GM19324 (cell line): ENCODE results near the gene SARNP.

ENCODE experiments used
- ATAC-seq: cut with Tn5 transposase; IDR thresholded peaks from one replicate; pipeline ENCODE4 v1.9.1; 2021; ENCODE audit warnings: mild to moderate bottlenecking, moderate library complexity; ENCODE audit not compliant: unreplicated experiment, low FRiP score

Gene SARNP

DNA sequence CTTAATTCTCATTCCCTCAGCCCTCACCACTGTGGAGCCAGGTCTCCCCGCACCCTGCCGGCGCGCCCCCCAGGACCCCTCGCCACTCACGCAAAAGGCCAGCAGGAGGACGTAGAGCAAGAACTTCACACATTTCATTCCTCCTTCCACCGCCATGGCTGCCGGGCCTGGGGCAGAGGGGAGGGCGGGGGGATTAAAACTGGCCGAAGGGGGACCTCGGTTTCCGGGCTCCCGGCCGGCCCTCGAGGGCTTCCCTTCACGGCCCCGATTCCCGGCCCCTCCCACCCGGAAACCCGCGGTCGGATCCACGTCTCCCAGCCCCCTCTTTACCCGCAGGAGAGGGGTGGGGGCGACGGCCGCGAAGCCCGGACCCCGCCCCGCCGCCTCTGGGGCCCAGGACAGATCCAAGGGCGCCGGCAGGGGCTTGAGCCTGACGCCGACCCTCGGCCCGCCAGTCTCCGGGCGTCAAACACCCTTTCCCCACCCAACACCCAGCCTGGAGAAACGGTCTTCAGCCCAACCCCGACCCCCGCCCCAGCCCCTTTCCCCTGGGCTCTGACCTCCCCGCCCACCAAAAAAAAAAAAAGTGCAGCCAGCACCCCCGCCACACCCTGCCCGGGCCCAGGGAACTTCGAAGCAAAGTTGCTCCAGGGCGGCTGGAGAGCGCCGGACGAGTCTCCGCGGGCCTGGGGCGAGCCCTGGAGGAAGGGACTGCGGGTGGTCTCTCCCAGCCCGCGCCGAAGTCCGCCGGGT lies 89.2 kb downstream of the SARNP start:
- no peak for ATAC-seq

DNA sequence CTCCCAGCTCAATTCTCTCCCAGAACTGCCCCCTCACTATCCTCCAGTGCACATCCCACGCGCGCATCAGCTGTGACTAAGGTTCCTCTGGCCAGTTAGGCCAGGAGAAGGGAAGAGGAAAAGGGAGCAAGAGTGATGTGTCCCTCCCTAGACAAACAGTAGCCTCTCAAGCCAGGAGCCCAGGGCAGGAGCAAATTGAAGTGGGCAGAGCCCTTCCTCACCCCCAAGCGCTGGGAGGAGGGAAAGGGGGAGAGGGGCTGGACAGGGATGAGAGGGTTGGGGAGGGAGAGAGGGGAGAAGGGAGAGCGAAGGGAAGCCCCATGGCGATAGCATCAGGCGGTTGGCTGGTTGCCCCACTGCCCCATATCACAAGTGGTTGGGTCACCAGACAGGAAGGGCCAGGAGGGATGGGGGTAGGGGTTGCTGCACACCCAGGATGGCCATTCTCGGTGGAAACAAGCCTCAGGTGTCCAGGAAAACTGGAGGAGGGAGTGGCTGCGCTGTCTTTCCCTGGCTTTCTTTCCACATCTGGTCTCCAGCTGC lies 89.8 kb downstream of the SARNP start:
- ATAC-seq, result no peak

DNA sequence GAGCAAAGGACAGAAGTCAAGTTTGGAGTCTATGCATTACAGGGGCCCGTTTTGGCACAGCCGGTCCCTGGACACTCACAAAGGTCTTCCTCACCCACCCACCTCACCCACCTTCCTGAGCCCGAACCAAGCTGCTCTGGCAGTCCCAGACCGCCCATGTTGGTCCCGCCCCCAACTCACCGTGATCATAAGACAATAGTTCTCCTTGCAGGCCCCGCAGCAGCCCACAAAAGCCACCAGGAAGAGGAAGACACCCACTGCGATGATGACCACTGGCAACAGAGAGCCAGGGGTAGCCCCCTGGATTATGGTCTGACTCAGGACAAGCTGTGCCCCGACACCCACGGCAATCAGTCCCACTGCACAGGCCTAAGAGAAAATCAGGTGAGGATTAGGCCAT lies 90.6 kb downstream of the SARNP start:
- no peak for ATAC-seq

DNA sequence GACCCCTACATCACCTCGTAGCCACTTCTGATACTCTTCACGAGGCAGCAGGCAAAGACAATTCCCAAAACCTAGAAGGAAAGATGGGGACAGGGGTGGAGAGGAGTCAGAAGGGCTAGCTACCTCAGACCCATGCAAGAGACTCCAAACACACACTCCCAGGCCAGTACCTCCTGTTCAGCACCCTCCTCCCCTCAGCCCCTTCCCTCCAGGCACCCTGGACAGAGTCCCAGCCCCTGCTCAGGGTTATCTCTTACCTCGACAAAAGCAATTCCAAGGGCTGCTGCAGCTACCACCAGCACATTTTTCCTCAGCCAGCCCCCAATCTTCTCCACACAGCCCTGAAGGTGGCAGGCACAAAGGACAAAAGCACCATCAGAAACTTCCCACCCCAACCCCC lies 92.0 kb downstream of the SARNP start:
- no peak for ATAC-seq

DNA sequence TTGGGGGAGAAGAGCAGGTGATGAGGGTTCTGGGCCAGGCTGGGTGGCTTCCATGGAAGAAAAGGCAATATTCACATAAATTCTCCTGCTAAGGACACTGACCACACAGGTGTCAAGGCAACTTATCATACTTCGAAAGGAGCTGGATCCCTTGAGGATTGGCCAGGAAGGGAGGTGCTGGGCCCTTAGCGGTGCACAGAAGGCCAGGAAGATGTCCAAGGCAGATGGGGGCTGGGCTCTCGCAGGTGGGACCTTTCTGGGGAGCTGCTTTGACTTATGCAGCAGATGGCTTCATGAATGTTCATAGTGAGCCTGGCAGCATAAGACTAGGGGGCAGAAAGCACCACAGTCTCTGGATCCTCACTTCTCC lies 92.6 kb downstream of the SARNP start:
- ATAC-seq, result no peak

DNA sequence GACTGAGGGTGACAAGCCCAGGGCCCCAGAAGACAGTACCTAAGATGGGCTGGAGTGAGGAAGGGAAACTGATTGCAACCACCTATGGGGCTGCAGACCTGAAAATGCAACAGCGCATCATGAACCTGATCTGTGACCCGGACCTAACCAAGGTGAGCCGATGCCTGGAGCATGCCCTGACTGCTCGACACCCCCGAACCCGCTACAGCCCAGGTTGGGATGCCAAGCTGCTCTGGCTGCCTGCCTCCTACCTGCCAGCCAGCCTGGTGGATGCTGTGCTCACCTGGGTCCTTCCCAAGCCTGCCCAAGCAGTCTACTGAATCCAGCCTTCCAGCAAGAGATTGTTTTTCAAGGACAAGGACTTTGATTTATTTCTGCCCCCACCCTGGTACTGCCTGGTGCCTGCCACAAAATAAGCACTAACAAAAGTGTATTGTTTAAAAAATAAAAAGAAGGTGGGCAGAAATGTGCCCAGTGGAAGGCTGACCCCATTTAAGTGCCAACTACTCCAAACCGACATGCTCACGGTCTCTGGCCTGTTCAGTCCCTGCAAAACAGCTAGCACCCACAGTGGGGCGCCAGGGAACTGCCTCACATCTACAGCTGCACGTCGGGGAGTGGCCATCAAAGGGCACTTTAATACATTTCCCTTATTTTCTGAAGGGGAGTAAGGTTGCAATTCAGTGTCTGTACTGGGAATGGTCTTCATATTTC lies 93.1 kb downstream of the SARNP start:
- ATAC-seq, result no peak

DNA sequence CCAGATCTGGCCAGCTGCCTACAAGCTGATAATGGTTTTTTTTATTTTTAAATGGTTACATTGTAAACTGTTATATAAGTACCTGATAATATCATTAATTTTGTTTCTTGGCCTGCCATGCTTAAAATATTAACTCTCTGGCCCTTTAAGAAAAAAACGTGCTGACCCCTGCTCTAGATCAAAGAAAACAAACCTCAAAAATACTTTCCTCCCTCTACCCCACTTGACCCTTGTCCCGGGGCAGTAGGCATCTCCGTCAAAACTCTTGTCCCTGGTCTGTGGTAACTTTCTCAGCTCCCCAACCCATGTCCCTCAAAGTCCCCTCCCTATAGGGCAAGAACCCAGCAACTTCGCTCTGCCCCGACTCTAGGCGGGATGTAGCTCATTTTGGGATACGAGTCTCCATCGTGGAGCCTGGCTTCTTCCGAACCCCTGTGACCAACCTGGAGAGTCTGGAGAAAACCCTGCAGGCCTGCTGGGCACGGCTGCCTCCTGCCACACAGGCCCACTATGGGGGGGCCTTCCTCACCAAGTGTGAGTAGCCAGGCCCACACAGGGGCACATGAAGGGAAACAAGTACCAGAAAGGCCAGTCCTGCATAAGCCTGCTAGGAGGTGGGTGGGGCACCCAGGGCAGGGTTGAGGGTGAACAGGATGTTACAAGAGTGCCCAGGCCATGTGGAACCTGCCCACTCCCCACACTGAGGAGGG lies 93.9 kb downstream of the SARNP start:
- no peak for ATAC-seq

DNA sequence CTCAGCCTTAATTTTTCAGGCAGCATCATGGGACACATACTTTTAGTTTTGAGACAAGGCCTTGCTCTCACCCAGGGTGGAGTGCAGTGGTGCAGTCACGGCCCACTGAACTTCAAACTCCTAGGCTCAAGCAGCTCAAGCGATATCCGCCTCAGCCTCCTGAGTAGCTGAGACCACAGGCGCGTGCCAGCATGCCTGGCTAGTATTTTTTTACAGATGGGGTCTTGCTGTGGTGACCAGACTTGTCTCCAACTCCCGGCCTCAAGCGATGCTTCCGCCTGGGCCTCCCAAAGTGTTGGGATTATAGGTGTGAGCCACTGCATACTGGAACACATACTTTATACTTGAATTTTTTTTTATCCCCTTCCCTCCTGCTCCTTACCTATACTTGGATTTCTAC lies 94.6 kb downstream of the SARNP start:
- no peak for ATAC-seq

DNA sequence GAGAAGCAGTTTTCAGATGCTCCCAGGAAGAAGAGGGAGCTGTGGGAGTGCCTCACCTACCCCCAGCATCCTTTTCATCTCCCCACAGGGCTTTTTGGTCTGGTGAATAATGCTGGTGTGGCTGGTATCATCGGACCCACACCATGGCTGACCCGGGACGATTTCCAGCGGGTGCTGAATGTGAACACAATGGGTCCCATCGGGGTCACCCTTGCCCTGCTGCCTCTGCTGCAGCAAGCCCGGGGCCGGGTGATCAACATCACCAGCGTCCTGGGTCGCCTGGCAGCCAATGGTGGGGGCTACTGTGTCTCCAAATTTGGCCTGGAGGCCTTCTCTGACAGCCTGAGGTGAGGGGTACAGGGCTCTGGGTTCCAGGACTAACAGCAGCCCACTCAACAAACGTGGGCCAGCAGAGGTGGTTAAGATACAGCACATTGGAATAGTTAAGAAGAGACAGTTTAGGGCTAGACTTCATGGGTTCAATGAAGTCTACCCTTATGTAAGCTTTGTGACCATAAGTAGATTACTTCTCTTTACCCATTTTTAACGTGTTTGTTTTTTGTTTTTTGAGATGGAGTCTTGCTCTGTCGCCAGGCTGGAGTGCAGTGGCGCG lies 95.8 kb downstream of the SARNP start:
- ATAC-seq, result no peak

DNA sequence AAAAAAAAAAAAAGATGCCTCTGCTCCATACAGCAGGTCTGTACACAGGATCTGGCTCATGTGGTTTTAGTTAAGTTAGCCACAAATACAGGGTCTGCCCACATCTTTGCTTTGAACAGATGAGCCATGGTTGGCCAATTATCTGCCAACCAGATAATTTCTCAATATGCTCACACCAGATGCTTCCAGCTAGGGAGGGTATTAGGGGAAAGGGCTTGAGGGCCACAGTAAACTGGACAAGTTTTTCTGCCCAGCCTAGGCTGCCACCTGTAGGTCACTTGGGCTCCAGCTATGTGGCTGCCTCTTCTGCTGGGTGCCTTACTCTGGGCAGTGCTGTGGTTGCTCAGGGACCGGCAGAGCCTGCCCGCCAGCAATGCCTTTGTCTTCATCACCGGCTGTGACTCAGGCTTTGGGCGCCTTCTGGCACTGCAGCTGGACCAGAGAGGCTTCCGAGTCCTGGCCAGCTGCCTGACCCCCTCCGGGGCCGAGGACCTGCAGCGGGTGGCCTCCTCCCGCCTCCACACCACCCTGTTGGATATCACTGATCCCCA lies 96.6 kb downstream of the SARNP start:
- ATAC-seq, result no peak

DNA sequence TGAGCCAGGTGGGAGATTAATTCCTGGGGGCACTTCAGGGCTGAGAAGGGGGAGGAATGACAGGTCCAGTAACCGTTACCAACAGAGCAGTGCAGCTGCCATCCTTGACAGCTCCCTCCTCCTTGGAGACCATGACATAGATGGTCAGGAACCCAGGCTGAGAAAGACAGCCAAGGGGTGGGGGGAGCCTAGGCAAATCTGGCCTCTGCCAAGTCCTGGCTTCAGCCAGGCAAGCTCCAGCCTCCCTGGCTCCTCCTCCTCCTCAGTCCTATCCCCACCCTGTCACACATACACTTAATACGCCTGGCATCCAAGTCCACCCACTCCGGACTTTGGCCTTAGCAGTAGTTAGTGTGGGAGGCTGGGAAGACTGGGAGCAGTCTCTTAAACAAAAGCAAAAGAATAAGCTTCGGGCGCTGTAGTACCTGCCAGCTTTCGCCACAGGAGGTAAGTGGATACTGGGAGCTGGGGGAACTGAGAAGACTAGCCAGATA lies 97.4 kb downstream of the SARNP start, which contains the start of gene RDH5:
RDH5 (plus strand) TSS at position 323 of the 494 bp plus-strand sequence. CDS start 792 bp downstream, outside the sequence.
- ATAC-seq, result no peak

DNA sequence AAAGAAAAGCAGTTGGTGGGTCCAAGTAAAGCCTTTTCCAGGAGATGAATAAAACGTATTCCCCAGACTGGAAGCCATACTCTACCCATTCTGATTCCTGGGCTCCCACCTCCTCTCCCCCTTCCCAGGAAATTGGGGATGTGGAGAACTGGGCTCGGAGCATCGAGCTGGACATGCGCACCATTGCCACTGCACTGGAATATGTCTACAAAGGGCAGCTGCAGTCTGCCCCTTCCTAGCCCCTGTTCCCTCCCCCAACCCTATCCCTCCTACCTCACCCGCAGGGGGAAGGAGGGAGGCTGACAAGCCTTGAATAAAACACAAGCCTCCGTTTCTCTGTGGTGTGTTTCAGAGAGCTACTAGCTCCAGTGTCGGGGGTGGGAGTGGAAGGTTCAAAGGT lies 98.2 kb downstream of the SARNP start:
- ATAC-seq, result no peak

DNA sequence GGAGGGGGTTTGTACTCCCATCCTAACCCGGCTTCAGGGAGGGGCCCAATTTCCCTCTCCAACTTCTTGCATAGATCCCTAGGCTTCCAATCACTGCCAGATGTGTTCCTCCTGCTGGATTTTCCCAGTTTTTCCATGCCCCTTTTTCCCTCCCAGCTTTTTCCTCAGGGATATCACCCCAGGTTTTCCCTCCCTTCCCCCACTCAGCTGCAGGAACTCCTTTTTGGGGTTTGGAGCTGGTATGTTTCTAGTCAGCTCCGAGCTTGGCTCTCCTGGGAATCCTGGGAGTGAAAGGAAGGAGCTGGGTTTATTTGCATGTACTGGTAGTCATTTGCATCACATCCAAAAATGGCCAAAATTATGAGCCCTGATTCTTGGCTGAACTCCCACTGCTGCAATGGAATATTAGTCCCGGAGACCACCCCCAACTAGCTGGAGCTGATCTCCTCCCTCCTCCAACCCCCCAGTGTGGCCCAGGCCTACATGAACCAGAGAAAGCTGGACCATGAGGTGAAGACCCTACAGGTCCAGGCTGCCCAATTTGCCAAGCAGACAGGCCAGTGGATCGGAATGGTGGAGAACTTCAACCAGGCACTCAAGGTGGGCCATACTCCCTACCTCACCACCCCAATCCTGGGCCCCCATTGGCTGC lies 98.8 kb downstream of the SARNP start:
- ATAC-seq, result no peak

DNA sequence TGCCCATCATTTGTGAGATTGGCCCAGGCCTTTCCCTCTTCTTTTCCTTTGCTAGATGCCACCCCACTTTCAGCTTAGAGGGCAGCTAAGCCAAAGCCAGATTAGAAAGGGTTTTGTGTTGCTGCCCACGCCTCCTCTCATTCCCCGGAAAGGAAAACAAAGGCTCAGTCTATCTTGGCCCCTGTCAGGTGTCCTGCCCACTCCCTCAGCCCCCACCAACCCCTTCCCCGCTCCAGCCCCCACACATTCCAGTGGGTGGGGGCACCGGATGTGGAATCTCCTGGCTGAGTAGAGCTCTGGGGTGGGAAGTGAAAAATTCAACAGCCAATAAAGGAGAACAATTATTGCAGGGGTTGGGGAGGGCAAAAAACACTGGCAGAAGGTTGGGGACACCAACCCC lies 99.5 kb downstream of the SARNP start:
- ATAC-seq, result no peak

DNA sequence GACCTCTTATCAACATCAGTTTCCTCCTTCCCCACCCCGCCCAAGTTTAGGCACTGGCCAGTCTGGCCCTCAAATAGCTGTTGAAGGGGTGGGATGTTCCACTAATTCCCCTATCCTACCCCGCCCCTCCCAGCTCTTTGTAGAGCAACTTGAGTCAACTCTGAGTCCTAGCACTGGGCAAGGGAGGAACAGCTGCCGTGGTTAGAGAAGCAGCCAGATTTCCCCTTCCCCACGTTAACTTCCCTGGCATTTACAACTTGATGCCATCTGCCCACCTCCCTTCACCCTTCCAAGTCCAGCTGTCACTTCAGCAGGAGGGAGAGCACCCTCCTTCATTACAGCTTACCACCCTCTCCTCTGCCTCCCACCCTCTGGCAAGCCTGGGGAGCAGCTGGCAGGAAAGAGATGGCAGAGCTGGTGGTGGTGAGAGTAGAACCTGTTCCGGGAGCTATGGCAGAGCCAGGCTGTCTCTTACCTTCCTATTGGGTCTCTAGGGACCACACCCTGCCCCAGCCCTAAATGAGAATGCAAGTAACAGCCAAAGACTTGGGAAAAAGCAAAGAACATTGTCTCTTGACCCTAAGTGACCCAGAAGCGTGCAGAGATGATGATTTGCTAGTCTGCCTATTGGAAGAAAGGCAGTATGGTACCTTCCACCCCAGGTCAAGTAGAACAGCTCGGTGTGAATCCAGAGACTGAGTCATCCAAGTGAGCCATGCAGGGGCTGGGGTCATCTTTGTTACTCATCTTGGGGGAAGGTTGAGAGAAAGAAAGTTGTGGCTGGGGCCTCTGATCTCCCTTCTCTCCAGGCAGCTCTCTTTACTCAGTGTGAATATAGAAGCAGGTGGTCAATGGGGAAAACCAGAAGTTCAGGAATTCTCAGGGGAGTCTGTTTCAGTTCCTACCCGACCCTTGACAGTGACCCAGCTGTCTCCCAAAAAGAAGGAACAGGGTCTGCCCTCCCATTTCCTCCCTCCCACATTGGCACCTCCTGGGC lies 100.2 kb downstream of the SARNP start:
- ATAC-seq, result no peak

DNA sequence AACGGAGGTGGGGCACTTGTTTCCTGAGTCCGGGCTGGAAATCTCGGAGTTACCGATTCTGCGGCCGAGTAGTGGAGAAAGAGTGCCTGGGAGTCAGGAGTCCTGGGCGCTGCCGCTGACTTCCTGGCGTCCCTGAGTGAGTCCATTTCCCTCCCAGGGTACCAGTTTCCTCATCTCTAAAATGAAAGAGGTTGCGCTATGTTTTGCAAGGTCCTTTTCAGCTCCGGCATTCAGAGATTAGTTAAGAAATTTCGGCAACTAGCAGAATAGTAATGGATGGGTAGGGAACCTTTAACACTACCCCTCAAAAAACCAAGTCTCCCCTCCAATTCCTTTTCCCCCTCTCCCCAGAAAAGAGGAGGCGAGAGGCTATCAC lies 101.0 kb downstream of the SARNP start:
- no peak for ATAC-seq

DNA sequence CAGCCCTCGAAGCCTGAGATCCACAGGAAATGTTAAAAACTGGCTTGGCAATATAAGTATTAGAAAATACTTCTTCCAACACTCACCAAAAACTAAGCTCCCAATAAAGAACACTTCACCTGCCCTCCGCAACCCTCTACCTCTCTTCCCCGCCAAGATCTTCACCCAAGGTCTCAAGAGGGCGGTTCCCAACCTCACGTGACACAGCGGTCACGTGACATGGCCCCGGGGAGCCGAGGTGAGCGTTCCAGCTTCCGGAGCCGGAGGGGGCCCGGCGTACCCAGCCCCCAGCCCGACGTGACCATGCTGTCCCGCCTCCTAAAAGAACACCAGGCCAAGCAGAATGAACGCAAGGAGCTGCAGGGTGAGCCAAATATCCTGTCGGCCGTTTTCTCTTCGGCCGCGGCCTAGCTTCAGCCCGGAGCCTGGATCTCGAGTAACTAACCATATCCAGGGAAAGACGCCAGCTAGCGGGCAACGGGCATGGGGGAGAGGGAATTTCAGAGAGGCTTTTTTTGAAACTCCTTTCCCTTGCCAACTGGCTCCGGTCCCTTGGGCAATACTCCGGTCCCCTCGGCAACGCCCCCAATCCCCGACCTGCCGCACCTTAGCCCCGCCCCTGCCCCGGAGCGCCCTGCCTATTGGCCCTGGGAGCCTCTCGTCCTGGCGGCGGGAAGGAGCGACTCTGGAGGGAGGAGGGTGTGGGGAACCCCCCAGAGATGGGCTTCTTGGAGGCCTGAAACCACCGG lies 101.5 kb downstream of the SARNP start, which contains the start of gene BLOC1S1:
BLOC1S1 (plus strand) TSS at position 214 of the 749 bp plus-strand sequence; CDS start at position 220, 6 bp downstream.
- peak; percentile 91 for ATAC-seq
